Chondrocyte (in vitro differentiated cells): Measurements from ENCODE around the gene EHMT1. TPM values are rescaled to one million over a fixed set of nuclear protein-coding genes. Genes with fewer than 3 reads are reported as not detected.

Source experiments
- DNase-seq: peaks from one replicate; pipeline ENCODE4 v3.0.0; 2021; ENCODE audit warnings: mixed read lengths, low spot score
- H3K27ac Mint-ChIP-seq: one replicate; pipeline ENCODE4 v1.8.0; 2021; ENCODE audit warnings: mild to moderate bottlenecking, moderate library complexity, mixed read lengths; ENCODE audit not compliant: unreplicated experiment
- H3K27me3 Mint-ChIP-seq: 2 replicates; pipeline ENCODE4 v1.8.0; 2021; ENCODE audit warnings: low read depth, mixed read lengths
- H3K36me3 Mint-ChIP-seq: 2 replicates; pipeline ENCODE4 v1.8.0; 2021; ENCODE audit warnings: low read depth, mixed read lengths
- H3K4me1 Mint-ChIP-seq: 2 replicates; pipeline ENCODE4 v1.8.0; 2021; ENCODE audit warnings: low read depth, mild to moderate bottlenecking, mixed read lengths
- H3K4me3 Mint-ChIP-seq: one replicate; pipeline ENCODE4 v1.8.0; 2021; ENCODE audit warnings: mild to moderate bottlenecking, moderate library complexity, mixed read lengths; ENCODE audit not compliant: unreplicated experiment
- H3K9me3 Mint-ChIP-seq: 2 replicates; pipeline ENCODE4 v1.8.0; 2021; ENCODE audit warnings: low read depth, mixed read lengths
- total RNA-seq: library from RNA; stranded (reverse); gene quantifications from 3 replicates; pipeline ENCODE4 v1.2.1, GENCODE V29; 2021
- TF ChIP-seq, protein P1 (sequence below): fragments of 200-600 bp; sonication (generic); IDR thresholded peaks from 2 replicates; pipeline ENCODE4 v1.5.0; 2021; ENCODE audit warnings: antibody characterized with exemption, mild to moderate bottlenecking, moderate library complexity

Gene EHMT1
- total RNA-seq, 1 donor from 2014 or later = 61.0 TPM

- DNase-seq = no peak
- TF ChIP-seq, protein P1, sequence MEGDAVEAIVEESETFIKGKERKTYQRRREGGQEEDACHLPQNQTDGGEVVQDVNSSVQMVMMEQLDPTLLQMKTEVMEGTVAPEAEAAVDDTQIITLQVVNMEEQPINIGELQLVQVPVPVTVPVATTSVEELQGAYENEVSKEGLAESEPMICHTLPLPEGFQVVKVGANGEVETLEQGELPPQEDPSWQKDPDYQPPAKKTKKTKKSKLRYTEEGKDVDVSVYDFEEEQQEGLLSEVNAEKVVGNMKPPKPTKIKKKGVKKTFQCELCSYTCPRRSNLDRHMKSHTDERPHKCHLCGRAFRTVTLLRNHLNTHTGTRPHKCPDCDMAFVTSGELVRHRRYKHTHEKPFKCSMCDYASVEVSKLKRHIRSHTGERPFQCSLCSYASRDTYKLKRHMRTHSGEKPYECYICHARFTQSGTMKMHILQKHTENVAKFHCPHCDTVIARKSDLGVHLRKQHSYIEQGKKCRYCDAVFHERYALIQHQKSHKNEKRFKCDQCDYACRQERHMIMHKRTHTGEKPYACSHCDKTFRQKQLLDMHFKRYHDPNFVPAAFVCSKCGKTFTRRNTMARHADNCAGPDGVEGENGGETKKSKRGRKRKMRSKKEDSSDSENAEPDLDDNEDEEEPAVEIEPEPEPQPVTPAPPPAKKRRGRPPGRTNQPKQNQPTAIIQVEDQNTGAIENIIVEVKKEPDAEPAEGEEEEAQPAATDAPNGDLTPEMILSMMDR = no peak
- peaks cover 23% of the 10 kb centered on the region for H3K4me1 Mint-ChIP-seq
- no peaks in the 10 kb centered on the region for H3K36me3 Mint-ChIP-seq
- H3K4me3 Mint-ChIP-seq = no peak overlapping the region
- H3K9me3 Mint-ChIP-seq = no peaks in the 10 kb centered on the region
- no peaks in the 10 kb centered on the region for H3K27me3 Mint-ChIP-seq
- no peak overlapping the region for H3K27ac Mint-ChIP-seq
These were observed 37.9 kb upstream of the EHMT1 start for GRCh38 chr9:137580954-137581322.

DNA sequence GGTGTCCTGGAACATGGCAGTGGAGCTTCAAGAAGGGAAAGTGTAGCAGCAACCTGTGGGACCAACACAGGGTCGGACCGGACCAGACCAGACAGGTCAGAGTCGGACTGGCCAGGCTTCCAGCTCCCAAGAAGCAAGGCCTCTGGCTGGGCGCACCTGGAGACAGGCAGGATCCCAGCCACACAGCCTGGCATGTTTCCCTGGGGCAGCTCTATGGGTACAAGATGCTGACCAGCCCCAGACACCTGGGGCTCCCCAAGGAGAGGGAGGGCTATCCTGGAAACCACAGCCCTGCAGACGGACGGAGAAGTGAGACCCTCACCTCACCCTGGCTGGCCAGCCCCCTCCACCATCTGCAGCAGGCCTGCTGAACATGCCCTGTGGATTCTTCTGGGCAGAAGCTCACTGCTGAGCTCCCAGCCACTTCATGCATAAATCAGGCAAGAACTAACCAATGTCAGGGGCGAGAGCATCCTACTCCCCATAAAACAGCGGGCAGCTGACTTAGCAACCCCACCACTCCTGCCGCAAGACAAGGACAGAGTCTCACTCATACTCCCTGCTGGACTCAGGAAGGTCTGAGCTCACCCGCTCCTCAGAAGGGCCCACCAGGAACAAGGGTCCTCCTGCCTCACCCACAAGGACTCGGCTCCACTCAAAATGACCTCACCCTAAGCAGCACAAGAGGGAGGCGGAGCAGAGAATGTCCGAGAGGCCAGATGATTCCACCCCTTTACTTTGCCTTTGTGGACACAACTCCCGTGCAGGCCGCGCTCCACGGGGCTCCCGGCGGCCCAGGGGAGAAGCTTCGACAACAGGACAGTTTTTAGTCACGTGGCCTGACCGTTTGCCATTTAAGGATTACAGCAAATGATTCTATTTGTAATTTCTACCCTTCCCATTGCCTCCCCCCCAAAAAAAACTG is 37.2 kb upstream of the EHMT1 start:
- DNase-seq = no peak
- H3K27me3 Mint-ChIP-seq = no peaks in the 10 kb centered on the region
- no peak overlapping the region for H3K27ac Mint-ChIP-seq
- H3K9me3 Mint-ChIP-seq = no peaks in the 10 kb centered on the region
- H3K4me1 Mint-ChIP-seq = peaks cover 18% of the 10 kb centered on the region
- H3K36me3 Mint-ChIP-seq = peaks cover 1% of the 10 kb centered on the region
- TF ChIP-seq, protein P1 = no peak
- no peak overlapping the region for H3K4me3 Mint-ChIP-seq

DNA sequence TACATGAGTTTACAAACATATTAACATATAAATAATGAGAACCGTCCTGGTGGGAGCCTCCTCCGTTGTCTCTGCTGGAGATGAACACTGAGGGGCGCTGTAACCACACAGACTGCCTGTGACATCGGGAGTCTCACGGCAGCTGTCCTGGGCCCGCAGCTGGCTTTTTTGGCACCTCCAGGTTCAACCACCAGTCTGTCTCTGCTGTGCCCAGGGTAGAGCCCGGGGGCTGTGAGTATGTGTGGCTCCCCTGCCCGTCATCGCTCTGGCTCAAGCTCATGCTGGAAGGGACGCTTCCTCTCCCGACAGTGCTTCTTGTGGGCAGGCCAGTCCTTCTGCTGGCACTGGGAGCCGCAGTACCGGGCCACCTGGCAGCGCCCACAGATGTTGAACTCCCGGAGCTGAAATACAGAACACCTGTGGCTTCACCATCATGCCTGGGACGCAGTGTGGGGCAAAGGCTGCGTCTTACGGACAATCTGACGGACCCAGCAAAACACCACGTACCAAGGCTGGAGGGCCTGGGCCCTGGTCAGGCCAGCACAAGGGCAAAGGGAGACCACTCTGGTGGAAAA is 36.4 kb upstream of the EHMT1 start:
- Mint-ChIP-seq H3K4me1 (peaks cover 13% of the 10 kb centered on the region), H3K9me3 (no peaks in the 10 kb centered on the region), H3K4me3 (no peak overlapping the region), H3K27ac (no peak overlapping the region), H3K36me3 (peaks cover 5% of the 10 kb centered on the region), H3K27me3 (no peaks in the 10 kb centered on the region)
- no peak for DNase-seq
- TF ChIP-seq, protein P1 = peak; percentile 61

GRCh38 chr9:137583347-137583746 is 35.5 kb upstream of the EHMT1 start:
- no peak for DNase-seq
- H3K9me3 Mint-ChIP-seq = no peaks in the 10 kb centered on the region
- no peak overlapping the region for H3K27ac Mint-ChIP-seq
- H3K27me3 Mint-ChIP-seq = no peaks in the 10 kb centered on the region
- H3K36me3 Mint-ChIP-seq = peaks cover 10% of the 10 kb centered on the region
- TF ChIP-seq, protein P1 = no peak
- no peak overlapping the region for H3K4me3 Mint-ChIP-seq
- peaks cover 10% of the 10 kb centered on the region for H3K4me1 Mint-ChIP-seq

- Mint-ChIP-seq H3K4me3 (no peak overlapping the region), H3K9me3 (no peaks in the 10 kb centered on the region), H3K27me3 (no peaks in the 10 kb centered on the region), H3K4me1 (peaks cover 8% of the 10 kb centered on the region), H3K36me3 (peaks cover 10% of the 10 kb centered on the region), H3K27ac (no peak overlapping the region)
- TF ChIP-seq, protein P1 = no peak
- DNase-seq = no peak
These were observed 34.8 kb upstream of the EHMT1 start for GRCh38 chr9:137583957-137584356.
